Trophoblast cell (in vitro differentiated cells and primary cell): ENCODE measurements around the gene HBA1.
"Not testable (repeated sequence)": the region's sequence is repeated elsewhere in the genome, so short reads cannot be mapped to it uniquely, and the experiment has no call there.

Experiments used
- DNase-seq, 2 donors: peaks; one replicate each; pipeline ENCODE4 v3.0.0-alpha.2; 2016
- H2AFZ ChIP-seq: 2 replicates; pipeline ENCODE4 v1.6.1; 2013; ENCODE audit warnings: low read length, moderate library complexity, mild to moderate bottlenecking; ENCODE audit not compliant: insufficient read depth, poor library complexity
- H2AK5ac ChIP-seq: 2 replicates; pipeline ENCODE4 v1.6.1; 2013; ENCODE audit warnings: mild to moderate bottlenecking, low read length
- H2BK120ac ChIP-seq: 2 replicates; pipeline ENCODE4 v1.6.1; 2013; ENCODE audit warnings: low read length, mild to moderate bottlenecking, moderate library complexity; ENCODE audit not compliant: insufficient read depth, poor library complexity
- H2BK12ac ChIP-seq: 2 replicates; pipeline ENCODE4 v1.6.1; 2013; ENCODE audit warnings: mild to moderate bottlenecking, low read length, moderate library complexity
- H2BK5ac ChIP-seq: 2 replicates; pipeline ENCODE4 v1.6.1; 2013; ENCODE audit warnings: low read length, low read depth, moderate library complexity, mild to moderate bottlenecking; ENCODE audit not compliant: poor library complexity
- H3K14ac ChIP-seq: 2 replicates; pipeline ENCODE4 v1.6.1; 2013; ENCODE audit warnings: mild to moderate bottlenecking, low read length
- H3K18ac ChIP-seq: 2 replicates; pipeline ENCODE4 v1.6.1; 2013; ENCODE audit warnings: mild to moderate bottlenecking, low read length
- H3K23ac ChIP-seq: 2 replicates; pipeline ENCODE4 v1.6.1; 2013; ENCODE audit warnings: low read length
- H3K27ac ChIP-seq: 2 replicates; pipeline ENCODE4 v1.5.1; 2013; ENCODE audit warnings: low read depth, mild to moderate bottlenecking, inconsistent platforms, low read length, moderate library complexity
- H3K27me3 ChIP-seq: 2 replicates; pipeline ENCODE4 v1.6.1; 2013; ENCODE audit warnings: inconsistent platforms, mild to moderate bottlenecking, low read length, moderate library complexity; ENCODE audit not compliant: insufficient read depth
- H3K36me3 ChIP-seq, 2 experiments: 1 replicate in 1 of 2; 2 replicates in 1 of 2; pipeline ENCODE4 v1.6.1; 2013; ENCODE audit warnings: low read length in 2 of 2, mild to moderate bottlenecking in 2 of 2, moderate library complexity in 1 of 2; ENCODE audit not compliant: insufficient read depth in 2 of 2, control insufficient read depth in 1 of 2
- H3K4ac ChIP-seq: 2 replicates; pipeline ENCODE4 v1.6.1; 2013; ENCODE audit warnings: low read depth, mild to moderate bottlenecking, low read length, moderate library complexity
- H3K4me1 ChIP-seq, 2 experiments: 1 replicate in 1 of 2; 2 replicates in 1 of 2; pipeline ENCODE4 v1.6.1; 2013; ENCODE audit warnings: low read length in 2 of 2, mild to moderate bottlenecking in 2 of 2, moderate library complexity in 1 of 2; ENCODE audit not compliant: insufficient read depth in 2 of 2, control insufficient read depth in 1 of 2
- H3K4me2 ChIP-seq: 2 replicates; pipeline ENCODE4 v1.6.1; 2013; ENCODE audit warnings: inconsistent platforms, mild to moderate bottlenecking, low read length, moderate library complexity
- H3K4me3 ChIP-seq: 2 replicates; pipeline ENCODE4 v1.5.1; 2013; ENCODE audit warnings: mild to moderate bottlenecking, low read depth, low read length, inconsistent platforms
- H3K79me1 ChIP-seq: one replicate; pipeline ENCODE4 v1.6.1; 2013; ENCODE audit warnings: low read length
- H3K79me2 ChIP-seq: 2 replicates; pipeline ENCODE4 v1.6.1; 2013; ENCODE audit warnings: low read length, mild to moderate bottlenecking; ENCODE audit not compliant: control insufficient read depth, insufficient read depth, poor library complexity
- H3K9ac ChIP-seq: 2 replicates; pipeline ENCODE4 v1.6.1; 2013; ENCODE audit warnings: mild to moderate bottlenecking, low read length
- H3K9me3 ChIP-seq: 2 replicates; pipeline ENCODE4 v1.6.1; 2013; ENCODE audit warnings: low read depth, mild to moderate bottlenecking, control low read depth, inconsistent platforms, low read length; ENCODE audit not compliant: insufficient read depth
- H4K12ac ChIP-seq: 2 replicates; pipeline ENCODE4 v1.6.1; 2013; ENCODE audit warnings: low read depth, mild to moderate bottlenecking, low read length, moderate library complexity
- H4K8ac ChIP-seq: 2 replicates; pipeline ENCODE4 v1.6.1; 2013; ENCODE audit warnings: low read depth, mild to moderate bottlenecking, low read length, moderate library complexity
- H4K91ac ChIP-seq: one replicate; pipeline ENCODE4 v1.6.1; 2013; ENCODE audit warnings: low read depth, mild to moderate bottlenecking, low read length, moderate library complexity
- WGBS: extraction: QIAGEN DNeasy Blood & Tissue Kit; methylation state at CpG from one replicate; pipeline ENCODE4 v1.1.7; 2013; ENCODE audit warnings: missing lambda C conversion rate; ENCODE audit not compliant: insufficient read length, insufficient coverage; ENCODE audit errors: extremely low coverage; 5-methylcytosine and 5-hydroxymethylcytosine counted together

HBA1 gene

DNA sequence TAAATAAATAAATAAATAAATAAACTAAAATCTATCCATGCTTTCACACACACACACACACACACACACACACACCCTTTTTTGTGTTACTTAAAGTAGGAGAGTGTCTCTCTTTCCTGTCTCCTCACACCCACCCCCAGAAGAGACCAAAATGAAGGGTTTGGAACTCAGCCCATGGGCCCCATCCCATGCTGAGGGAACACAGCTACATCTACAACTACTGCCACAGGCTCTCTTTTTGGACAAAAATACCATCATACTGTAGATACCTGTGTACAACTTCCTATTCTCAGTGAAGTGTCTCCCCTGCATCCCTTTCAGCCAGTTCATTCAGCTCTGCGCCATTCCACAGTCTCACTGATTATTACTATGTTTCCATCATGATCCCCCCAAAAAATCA, 5.7 kb upstream of the HBA1 start:
- no peak overlapping the region for H3K23ac ChIP-seq
- H2BK5ac ChIP-seq: no peak overlapping the region
- no peak overlapping the region for H3K4me3 ChIP-seq
- H2AFZ ChIP-seq: no peak overlapping the region
- H3K79me1 ChIP-seq: no peaks in the 10 kb centered on the region
- H3K79me2 ChIP-seq: no peaks in the 10 kb centered on the region
- no peak overlapping the region for H3K9ac ChIP-seq
- WGBS: no CpG with 5 or more reads among the region's 1 CpG
- H4K8ac ChIP-seq: no peak overlapping the region
- H4K12ac ChIP-seq: no peak overlapping the region
- no peak overlapping the region for H2BK120ac ChIP-seq
- no peak overlapping the region for H3K4ac ChIP-seq
- no peaks in the 10 kb centered on the region for H3K9me3 ChIP-seq
- H3K14ac ChIP-seq: no peak overlapping the region
- H3K36me3 ChIP-seq: no peaks in the 10 kb centered on the region
- H4K91ac ChIP-seq: no peak overlapping the region
- no peak overlapping the region for H3K27ac ChIP-seq
- no peak overlapping the region for H2AK5ac ChIP-seq
- no peak overlapping the region for H2BK12ac ChIP-seq
- H3K18ac ChIP-seq: no peak overlapping the region
- no peaks in the 10 kb centered on the region for H3K4me1 ChIP-seq
- peaks cover 51% of the 10 kb centered on the region for H3K27me3 ChIP-seq
- DNase-seq: no peak
- no peak overlapping the region for H3K4me2 ChIP-seq

DNA sequence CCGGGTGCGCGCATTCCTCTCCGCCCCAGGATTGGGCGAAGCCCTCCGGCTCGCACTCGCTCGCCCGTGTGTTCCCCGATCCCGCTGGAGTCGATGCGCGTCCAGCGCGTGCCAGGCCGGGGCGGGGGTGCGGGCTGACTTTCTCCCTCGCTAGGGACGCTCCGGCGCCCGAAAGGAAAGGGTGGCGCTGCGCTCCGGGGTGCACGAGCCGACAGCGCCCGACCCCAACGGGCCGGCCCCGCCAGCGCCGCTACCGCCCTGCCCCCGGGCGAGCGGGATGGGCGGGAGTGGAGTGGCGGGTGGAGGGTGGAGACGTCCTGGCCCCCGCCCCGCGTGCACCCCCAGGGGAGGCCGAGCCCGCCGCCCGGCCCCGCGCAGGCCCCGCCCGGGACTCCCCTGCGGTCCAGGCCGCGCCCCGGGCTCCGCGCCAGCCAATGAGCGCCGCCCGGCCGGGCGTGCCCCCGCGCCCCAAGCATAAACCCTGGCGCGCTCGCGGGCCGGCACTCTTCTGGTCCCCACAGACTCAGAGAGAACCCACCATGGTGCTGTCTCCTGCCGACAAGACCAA, 4.0 kb upstream of the HBA1 start, which contains the start of gene HBA2:
HBA2 (plus strand) TSS at position 503 of the 568 bp plus-strand sequence; CDS start at position 540, 37 bp downstream.
- not testable (repeated sequence) for H3K4me1 ChIP-seq, H4K91ac ChIP-seq, H3K79me2 ChIP-seq, H2BK120ac ChIP-seq, H3K27ac ChIP-seq, H4K12ac ChIP-seq, H3K9ac ChIP-seq, H2AFZ ChIP-seq, H3K4me2 ChIP-seq, DNase-seq, H3K18ac ChIP-seq, H2BK5ac ChIP-seq, H4K8ac ChIP-seq, H3K23ac ChIP-seq, H3K36me3 ChIP-seq, H2BK12ac ChIP-seq, H3K4ac ChIP-seq, H2AK5ac ChIP-seq, H3K79me1 ChIP-seq, H3K9me3 ChIP-seq, H3K14ac ChIP-seq, H3K4me3 ChIP-seq
- no CpG with 5 or more reads among the region's 74 CpGs for WGBS
- peaks cover 37% of the 10 kb centered on the region for H3K27me3 ChIP-seq

DNA sequence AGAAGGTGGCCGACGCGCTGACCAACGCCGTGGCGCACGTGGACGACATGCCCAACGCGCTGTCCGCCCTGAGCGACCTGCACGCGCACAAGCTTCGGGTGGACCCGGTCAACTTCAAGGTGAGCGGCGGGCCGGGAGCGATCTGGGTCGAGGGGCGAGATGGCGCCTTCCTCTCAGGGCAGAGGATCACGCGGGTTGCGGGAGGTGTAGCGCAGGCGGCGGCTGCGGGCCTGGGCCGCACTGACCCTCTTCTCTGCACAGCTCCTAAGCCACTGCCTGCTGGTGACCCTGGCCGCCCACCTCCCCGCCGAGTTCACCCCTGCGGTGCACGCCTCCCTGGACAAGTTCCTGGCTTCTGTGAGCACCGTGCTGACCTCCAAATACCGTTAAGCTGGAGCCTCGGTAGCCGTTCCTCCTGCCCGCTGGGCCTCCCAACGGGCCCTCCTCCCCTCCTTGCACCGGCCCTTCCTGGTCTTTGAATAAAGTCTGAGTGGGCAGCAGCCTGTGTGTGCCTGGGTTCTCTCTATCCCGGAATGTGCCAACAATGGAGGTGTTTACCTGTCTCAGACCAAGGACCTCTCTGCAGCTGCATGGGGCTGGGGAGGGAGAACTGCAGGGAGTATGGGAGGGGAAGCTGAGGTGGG, 3.1 kb upstream of the HBA1 start:
- H3K79me2 ChIP-seq, H2AK5ac ChIP-seq, H3K14ac ChIP-seq, H3K4me2 ChIP-seq, H3K36me3 ChIP-seq, H4K8ac ChIP-seq, H3K9ac ChIP-seq, DNase-seq, H3K18ac ChIP-seq, H3K27ac ChIP-seq, H3K4me1 ChIP-seq, H3K9me3 ChIP-seq, H2BK12ac ChIP-seq, H3K23ac ChIP-seq, H3K4me3 ChIP-seq, H4K12ac ChIP-seq, H3K4ac ChIP-seq, H2BK120ac ChIP-seq, H2AFZ ChIP-seq, H4K91ac ChIP-seq, H3K79me1 ChIP-seq, H2BK5ac ChIP-seq: not testable (repeated sequence)
- no CpG with 5 or more reads among the region's 44 CpGs for WGBS
- H3K27me3 ChIP-seq: peaks cover 38% of the 10 kb centered on the region

DNA sequence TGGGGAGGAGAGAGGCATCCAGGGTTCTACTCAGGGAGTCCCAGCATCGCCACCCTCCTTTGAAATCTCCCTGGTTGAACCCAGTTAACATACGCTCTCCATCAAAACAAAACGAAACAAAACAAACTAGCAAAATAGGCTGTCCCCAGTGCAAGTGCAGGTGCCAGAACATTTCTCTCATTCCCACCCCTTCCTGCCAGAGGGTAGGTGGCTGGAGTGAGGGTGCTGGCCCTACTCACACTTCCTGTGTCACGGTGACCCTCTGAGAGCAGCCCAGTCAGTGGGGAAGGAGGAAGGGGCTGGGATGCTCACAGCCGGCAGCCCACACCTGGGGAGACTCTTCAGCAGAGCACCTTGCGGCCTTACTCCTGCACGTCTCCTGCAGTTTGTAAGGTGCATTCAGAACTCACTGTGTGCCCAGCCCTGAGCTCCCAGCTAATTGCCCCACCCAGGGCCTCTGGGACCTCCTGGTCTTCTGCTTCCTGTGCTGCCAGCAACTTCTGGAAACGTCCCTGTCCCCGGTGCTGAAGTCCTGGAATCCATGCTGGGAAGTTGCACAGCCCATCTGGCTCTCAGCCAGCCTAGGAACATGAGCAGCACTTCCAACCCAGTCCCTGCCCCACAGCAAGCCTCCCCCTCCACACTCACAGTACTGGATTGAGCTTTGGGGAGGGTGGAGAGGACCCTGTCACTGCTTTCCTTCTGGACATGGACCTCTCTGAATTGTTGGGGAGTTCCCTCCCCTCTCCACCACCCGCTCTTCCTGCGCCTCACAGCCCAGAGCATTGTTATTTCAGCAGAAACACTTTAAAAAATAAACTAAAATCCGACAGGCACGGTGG, 2.3 kb upstream of the HBA1 start:
- H3K23ac ChIP-seq, H3K79me2 ChIP-seq, H4K8ac ChIP-seq, H3K4ac ChIP-seq, H2BK12ac ChIP-seq, H3K18ac ChIP-seq, H4K91ac ChIP-seq, H3K14ac ChIP-seq, H3K27ac ChIP-seq, H3K36me3 ChIP-seq, H3K9me3 ChIP-seq, H3K4me3 ChIP-seq, H2AK5ac ChIP-seq, DNase-seq, H4K12ac ChIP-seq, H2AFZ ChIP-seq, H3K9ac ChIP-seq, H2BK5ac ChIP-seq, H3K79me1 ChIP-seq, H3K4me1 ChIP-seq, H2BK120ac ChIP-seq: not testable (repeated sequence)
- WGBS: no CpG with 5 or more reads among the region's 13 CpGs
- Histone ChIP-seq H3K27me3 (peaks cover 31% of the 10 kb centered on the region), H3K4me2 (peak overlapping the region; percentile 46)
